ENCODE results near the gene C1orf185.

GRCh38 chr1:51175278-51175677 is 73.2 kb downstream of the C1orf185 start:
- no peak for TF ChIP-seq CTCF (conservative IDR thresholded peaks at IDR 0.05; ENCODE audit: low read length)
- no peak for TF ChIP-seq EZH2phosphoT487 (IDR thresholded peaks at IDR 0.05; ENCODE audit: borderline replicate concordance)
